Measurements from ENCODE around the gene NBAS. TPM values are rescaled to one million over a fixed set of nuclear protein-coding genes. Genes with fewer than 3 reads are reported as not detected.

Gene NBAS
- total and polyA plus RNA-seq, 2 of the 13 experiments (the other 11 are each of a cell fraction or from before 2014, with no cell fraction given) = 33.6 to 58.7 TPM

DNA sequence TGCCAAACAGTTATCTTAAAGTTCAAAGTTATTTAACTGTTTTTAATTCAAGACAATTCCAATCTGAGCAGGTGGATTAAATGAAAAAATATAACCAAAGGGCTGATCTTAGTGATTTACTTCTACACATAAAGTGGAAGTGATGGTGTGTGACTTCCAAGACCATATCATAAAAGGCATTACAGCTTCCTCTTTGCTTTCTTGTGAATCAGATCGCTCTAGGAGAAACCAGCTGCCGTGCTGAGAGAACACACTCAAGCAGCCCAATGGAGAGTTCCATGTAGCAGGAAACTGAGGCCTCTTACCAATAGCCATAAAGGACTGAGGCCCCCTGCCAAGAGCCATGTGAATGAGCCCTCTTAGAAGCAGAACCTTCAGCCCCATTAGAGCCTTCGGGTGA lies 197.4 kb downstream of the NBAS start:
- H4K20me1 ChIP-seq (ENCODE audit: insufficient read depth, low read length) = no peaks in the 10 kb centered on the region; the same call in 1 of the 2 replicates
- no peak for DNase-seq (ENCODE audit: low spot score)
- H3K9me3 ChIP-seq (ENCODE audit: low read length) = no peaks in the 10 kb centered on the region
- ChIA-PET POLR2A (no interaction called here), CTCF (ENCODE audit: low intra/inter-chr PET ratio, low total read pairs) (no interaction called here)
- no peak for FAIRE-seq
- no peak overlapping the region for H3K9ac ChIP-seq (ENCODE audit: insufficient read depth, low read depth, low read length)
- H3K36me3 ChIP-seq (replicated peaks in 1 of 2; ENCODE audit: control insufficient read depth in 1 of 2, insufficient read depth in 2 of 2, low read length in 2 of 2) = peaks cover 2 to 21% of the 10 kb centered on the region in 2 experiments; a peak in 3 of 5 replicates
- 100% methylated on average over 3 of the region's 3 CpGs for WGBS (ENCODE audit: low lambda C conversion rate)
- TF ChIP-seq KLF15 (CRISPR knock-in tag; IDR thresholded peaks at IDR 0.05; ENCODE audit: borderline replicate concordance) (no peak), SIX1 (CRISPR knock-in tag; IDR thresholded peaks at IDR 0.05; ENCODE audit: borderline replicate concordance) (no peak), ZNF563 (CRISPR knock-in tag; IDR thresholded peaks at IDR 0.05) (no peak), MAFF (IDR thresholded peaks at IDR 0.05; ENCODE audit: low read depth, low read length) (no peak), ARNT2 (CRISPR knock-in tag; IDR thresholded peaks at IDR 0.05; ENCODE audit: low read depth) (no peak), CREM (IDR thresholded peaks at IDR 0.05) (no peak), CREM (CRISPR knock-in tag; IDR thresholded peaks at IDR 0.05) (no peak), ZNF329 (CRISPR knock-in tag; IDR thresholded peaks at IDR 0.05; ENCODE audit: low read depth) (no peak), JDP2 (CRISPR knock-in tag; IDR thresholded peaks at IDR 0.05; ENCODE audit: borderline replicate concordance) (no peak)
- TF ChIP-seq, protein P1, sequence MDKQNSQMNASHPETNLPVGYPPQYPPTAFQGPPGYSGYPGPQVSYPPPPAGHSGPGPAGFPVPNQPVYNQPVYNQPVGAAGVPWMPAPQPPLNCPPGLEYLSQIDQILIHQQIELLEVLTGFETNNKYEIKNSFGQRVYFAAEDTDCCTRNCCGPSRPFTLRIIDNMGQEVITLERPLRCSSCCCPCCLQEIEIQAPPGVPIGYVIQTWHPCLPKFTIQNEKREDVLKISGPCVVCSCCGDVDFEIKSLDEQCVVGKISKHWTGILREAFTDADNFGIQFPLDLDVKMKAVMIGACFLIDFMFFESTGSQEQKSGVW (CRISPR knock-in tag; IDR thresholded peaks at IDR 0.05; ENCODE audit: borderline replicate concordance) = no peak
- TF ChIP-seq, protein P2, sequence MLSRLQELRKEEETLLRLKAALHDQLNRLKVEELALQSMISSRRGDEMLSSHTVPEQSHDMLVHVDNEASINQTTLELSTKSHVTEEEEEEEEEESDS (CRISPR knock-in tag; IDR thresholded peaks at IDR 0.05; ENCODE audit: borderline replicate concordance) = no peak
- TF ChIP-seq, protein P3, sequence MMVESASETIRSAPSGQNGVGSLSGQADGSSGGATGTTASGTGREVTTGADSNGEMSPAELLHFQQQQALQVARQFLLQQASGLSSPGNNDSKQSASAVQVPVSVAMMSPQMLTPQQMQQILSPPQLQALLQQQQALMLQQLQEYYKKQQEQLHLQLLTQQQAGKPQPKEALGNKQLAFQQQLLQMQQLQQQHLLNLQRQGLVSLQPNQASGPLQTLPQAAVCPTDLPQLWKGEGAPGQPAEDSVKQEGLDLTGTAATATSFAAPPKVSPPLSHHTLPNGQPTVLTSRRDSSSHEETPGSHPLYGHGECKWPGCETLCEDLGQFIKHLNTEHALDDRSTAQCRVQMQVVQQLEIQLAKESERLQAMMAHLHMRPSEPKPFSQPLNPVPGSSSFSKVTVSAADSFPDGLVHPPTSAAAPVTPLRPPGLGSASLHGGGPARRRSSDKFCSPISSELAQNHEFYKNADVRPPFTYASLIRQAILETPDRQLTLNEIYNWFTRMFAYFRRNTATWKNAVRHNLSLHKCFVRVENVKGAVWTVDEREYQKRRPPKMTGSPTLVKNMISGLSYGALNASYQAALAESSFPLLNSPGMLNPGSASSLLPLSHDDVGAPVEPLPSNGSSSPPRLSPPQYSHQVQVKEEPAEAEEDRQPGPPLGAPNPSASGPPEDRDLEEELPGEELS (CRISPR knock-in tag; IDR thresholded peaks at IDR 0.05) = no peak
- H3K27me3 ChIP-seq (ENCODE audit: control insufficient read depth in 1 of 2, insufficient read depth in 2 of 2, low read length in 2 of 2) = no peaks in the 10 kb centered on the region
- no TSS peak for BruUV-seq (replicated peaks)
- no peak overlapping the region for H3K4me2 ChIP-seq (ENCODE audit: low read depth, low read length)
- H3K27ac ChIP-seq (ENCODE audit: extremely low read length, insufficient read depth, low read length) = no peak overlapping the region
- H3K4me3 ChIP-seq (replicated peaks in 1 of 3; ENCODE audit: insufficient read depth in 1 of 3, low read depth in 2 of 3, low read length in 3 of 3) = no peak overlapping the region
- no peak overlapping the region for H2AFZ ChIP-seq (ENCODE audit: low read length)
- no peak for ATAC-seq
- H3K4me1 ChIP-seq (ENCODE audit: insufficient read depth, low read length) = peaks cover 16% of the 10 kb centered on the region
- in situ Hi-C loops (cut with HindIII; ENCODE audit: extremely low pct_ligation_motif_present, low pct_unique_long_range_greater_than_20kb) (no loop called here), intact Hi-C loops (cut with micrococcal nuclease; ENCODE audit: unreplicated experiment) (no loop called here)
- H3K79me2 ChIP-seq (ENCODE audit: insufficient read depth, low read length) = no peaks in the 10 kb centered on the region

Measured in HepG2 (cell line).